HG02610 (cell line): ENCODE data around the gene ZSCAN5B.
A peak's percentile ranks its signal among the peaks of the same experiment; 100 is the strongest.
"Not testable (repeated sequence)": the region's sequence is repeated elsewhere in the genome, so short reads cannot be mapped to it uniquely, and the experiment has no call there.

Experiments used
- ATAC-seq: cut with Tn5 transposase; IDR thresholded peaks from one replicate; pipeline ENCODE4 v1.9.1; 2021; ENCODE audit warnings: mild to moderate bottlenecking, moderate library complexity; ENCODE audit not compliant: unreplicated experiment

ZSCAN5B gene

DNA sequence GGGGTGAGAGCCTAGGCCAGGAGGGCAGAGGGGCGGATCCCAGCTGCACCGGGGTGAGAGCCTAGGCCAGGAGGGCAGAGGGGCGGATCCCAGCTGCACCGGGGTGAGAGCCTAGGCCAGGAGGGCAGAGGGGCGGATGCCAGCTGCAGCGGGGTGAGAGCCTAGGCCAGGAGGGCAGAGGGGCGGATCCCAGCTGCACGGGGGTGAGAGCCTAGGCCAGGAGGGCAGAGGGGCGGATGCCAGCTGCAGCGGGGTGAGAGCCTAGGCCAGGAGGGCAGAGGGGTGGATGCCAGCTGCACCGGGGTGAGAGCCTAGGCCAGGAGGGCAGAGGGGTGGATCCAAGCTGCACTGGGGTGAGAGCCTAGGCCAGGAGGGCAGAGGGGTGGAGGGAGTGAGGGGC, 21.3 kb downstream of the ZSCAN5B start:
- ATAC-seq, result not testable (repeated sequence)

DNA sequence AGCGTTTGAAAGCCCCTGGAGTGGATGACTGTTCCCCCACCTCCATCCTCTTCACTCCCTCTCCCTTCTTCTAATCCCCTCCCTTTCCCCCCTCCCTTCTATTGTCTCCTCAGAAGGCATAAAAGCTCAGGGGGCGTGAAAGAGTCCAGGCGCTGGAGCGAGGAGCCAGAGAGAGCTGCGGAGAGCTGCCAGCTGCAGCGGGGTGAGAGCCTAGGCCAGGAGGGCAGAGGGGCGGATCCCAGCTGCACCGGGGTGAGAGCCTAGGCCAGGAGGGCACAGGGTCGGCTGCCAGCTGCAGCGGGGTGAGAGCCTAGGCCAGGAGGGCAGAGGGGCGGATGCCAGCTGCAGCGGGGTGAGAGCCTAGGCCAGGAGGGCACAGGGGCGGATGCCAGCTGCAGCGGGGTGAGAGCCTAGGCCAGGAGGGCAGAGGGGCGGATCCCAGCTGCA, 21.7 kb downstream of the ZSCAN5B start, which contains the start of gene GALP:
GALP (plus strand) TSS at position 148 of the 447 bp plus-strand sequence. CDS start 1,101 bp downstream, outside the sequence.
- not testable (repeated sequence) for ATAC-seq

DNA sequence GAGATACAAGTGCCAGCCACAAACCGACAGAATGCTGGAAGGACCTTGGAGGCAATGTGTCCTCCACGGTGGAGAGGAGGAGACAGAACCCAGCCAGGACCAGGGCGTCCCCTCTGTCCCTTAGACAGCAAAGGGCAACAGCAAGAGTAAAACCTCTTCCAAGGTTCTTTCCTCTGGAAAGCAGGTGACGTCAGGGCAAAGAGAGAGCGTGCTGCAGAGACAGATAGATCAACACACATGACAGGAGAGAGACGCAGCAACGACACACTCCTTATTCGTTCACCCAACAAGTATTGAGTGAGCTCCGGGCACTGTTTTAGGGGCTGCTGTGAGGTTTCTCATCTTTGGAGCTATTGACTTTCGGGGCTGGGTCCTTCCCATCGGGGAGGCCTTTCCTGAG, 23.0 kb downstream of the ZSCAN5B start:
- no peak for ATAC-seq

DNA sequence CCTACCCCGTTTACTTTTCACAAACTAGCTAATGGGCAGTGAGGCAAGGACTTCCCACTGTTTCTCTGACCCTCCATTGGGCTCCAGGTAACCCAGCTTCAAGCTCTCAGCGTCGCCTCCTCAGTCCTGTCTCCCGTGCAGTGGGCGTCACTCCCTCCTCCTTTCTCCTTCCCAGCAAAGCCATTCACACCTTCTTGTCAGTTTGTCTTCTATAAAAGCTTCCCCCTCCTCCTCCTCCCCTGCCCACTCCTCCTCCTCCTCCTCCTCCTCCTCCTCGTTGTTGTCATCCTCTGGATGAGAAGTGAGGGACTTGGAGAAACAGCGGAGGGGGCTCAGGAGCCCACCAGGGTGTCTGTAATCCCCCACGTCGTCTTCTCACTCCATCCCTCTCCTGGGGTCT, 23.5 kb downstream of the ZSCAN5B start:
- no peak for ATAC-seq

DNA sequence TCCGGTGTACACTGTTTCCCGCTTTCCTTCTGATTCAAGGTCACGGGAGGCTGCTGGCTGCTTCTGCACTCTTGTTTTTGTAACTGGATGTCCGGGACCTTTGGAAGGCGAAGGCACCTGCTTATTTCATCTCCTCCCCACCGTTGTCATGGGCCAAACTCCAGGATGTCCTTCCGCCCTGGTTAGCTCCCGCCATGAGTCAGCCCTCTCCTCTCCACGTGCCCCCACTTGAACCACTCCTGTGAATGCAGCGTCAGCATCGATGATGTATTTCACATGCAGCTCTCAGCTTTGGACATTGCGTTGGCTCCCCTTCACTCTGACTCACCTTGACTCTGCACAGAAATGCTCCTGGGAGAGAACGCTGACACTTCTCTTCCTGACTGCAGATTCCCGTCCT, 27.3 kb downstream of the ZSCAN5B start:
- no peak for ATAC-seq

DNA sequence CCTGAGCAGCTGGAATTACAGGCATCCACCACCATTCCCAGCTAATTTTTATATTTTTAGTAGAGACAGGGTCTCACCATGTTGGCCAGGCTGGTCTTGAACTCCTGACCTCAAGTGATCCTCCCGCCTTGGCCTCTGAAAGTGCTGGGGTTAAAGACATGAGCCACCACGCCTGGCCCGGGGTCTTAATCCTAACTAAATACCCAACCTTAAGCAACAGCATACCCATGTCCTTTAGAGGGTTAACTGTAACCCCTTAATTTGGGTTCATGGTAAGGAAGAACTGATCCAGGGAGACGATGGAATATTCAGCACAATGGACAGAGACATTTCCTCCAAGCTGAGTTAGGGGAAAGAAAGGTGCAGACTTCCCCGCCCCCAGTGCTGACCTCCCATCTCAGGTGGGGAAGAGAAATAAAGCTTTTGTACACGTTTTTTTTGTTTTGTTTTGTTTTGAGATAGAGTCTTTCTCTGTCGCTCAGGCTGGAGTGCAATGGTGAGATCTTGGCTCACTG, 30.5 kb downstream of the ZSCAN5B start:
- ATAC-seq, result no peak

DNA sequence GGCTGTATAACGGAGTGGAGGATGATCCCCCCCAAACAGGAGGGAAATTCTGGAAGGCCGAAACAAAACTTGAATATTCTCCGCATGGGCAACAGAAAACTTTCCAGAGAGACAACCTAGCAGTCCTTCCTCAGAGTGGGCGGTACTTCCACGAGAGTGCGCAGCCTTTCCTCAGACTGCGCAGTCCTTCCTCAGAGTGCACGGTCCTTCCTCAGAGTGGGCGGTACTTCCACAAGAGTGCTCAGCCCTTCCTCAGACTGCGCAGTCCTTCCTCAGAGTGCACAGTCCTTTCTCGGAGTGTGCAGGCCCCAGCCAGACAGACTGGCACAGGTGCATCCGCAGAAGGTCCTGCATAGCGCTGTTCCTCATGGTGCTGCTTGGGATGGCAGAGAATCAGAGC, 34.5 kb downstream of the ZSCAN5B start:
- no peak for ATAC-seq

DNA sequence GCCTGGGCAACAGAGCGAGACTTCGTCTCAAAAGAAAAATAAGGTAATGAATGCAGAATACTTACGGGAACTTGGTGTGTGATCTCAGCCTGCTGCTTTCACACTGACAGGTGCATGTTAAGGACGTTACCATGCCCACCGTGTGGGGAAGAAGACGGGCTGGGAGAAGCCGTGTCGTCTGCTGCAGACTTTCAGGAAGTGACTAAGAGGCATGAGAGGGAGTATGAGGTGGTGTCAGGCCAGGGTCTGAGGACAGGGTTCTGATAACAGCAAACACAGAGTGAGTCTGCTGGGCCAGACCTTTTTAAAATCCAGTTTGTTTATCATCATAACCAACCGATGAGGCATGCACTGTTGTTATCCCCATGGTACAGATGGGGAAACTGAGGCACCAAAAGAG, 35.3 kb downstream of the ZSCAN5B start:
- peak; percentile 44 for ATAC-seq

DNA sequence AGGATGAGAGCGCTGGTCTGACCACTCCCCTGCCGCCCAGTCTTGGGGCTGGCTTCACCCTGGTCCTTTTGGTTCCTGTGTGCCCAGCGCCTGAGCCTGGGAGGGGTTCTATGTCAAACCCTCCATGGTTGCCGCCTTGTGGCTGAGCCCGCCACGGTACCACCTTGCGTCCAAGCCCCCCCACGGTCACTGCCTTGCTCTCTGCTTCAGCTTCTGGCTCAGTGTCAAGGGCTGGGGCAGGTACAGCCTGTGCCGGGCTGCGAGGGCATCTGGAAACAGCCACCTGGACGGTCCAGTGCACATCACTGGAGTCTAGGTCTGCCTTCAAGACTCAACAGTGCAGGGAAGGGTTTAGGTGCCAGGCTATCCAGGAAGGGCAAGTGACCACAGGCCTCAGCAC, 36.0 kb downstream of the ZSCAN5B start:
- no peak for ATAC-seq

DNA sequence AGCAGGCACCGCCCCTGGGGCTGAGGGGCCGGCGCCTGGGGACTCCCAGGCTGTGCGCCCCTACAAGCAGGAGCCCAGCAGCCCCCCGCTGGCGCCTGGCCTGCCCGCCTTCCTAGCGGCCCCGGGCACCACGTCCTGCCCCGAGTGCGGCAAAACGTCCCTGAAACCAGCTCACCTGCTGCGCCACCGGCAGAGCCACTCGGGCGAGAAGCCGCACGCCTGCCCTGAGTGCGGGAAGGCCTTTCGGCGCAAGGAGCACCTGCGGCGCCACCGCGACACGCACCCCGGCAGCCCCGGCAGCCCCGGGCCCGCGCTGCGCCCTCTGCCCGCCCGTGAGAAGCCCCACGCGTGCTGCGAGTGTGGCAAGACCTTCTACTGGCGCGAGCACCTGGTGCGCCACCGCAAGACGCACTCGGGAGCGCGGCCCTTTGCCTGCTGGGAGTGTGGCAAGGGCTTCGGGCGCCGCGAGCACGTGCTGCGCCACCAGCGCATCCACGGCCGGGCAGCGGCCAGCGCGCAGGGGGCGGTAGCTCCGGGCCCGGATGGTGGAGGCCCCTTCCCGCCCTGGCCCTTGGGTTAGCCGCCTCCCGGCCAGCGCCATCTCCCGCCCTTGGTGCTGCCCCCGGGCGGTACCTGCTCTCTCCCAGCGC, 37.8 kb downstream of the ZSCAN5B start:
- no peak for ATAC-seq

DNA sequence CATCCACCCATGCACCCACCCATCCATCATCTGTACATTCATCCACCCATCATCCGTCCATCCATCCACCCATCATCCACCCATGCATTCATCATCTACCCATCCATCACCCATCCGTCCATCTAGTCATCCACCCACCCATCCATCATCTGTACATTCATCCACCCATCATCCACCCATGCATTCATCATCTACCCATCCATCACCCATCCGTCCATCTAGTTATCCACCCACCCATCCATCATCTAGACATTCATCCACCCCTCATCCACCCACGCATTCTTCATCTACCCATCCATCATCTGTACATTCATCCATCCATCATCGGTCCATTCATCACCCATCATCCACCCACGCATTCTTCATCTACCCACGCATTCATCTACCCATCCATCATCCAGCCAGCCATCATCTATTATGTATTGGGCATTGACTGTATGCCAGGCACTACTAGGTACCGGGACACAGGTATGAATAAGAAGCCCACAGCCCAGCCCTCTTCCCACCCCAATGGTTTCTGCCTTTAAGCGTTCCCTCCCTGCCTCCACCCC, 38.5 kb downstream of the ZSCAN5B start:
- no peak for ATAC-seq

DNA sequence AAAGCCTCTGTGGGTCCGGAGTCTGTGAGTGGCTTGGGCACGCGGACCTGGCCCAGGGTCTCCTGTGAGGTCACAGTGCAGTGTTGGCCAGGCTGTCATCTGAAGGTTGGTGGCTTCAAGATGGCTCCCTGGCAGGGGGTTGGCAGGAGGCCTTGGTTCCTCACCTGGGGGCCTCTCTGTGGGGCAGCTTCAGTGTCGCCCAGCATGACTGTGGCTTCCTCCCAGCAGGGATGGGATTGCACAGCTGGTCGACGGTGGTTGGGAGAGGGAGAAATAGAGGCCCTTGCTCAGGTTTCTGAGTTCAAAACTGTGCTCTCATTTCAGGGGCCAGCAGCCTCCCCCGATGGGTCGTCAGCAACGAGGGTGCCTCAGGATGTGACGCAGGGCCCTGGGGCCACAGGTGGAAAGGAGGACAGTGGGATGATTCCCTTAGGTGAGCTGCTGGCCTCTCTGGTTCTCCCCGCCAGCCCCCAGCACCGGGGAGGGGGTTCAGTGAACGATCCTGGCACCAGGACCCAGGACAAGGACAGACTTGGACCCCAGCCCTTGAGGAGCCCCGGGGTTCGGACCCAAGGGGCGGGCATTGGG, 39.3 kb downstream of the ZSCAN5B start:
- ATAC-seq, result no peak

DNA sequence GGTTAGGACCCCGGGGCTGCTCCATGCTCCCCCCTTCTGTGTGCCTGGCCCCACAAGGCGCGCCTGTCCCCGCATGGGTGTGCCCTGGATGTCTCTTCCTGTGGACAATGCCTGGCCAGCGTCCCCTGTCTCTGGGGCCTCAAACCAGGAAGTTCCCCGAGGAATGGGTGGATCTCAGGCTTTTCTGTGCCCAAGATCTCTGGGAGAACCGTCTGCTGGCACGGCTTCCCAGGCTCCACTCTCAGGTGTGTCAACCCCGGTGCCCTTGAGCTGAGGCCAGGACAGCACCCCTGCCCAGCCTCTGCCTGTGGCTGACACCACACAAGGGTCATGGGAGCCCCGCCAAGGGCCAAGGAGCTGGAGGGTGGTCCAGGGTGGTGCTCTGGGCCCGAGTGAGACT, 40.8 kb downstream of the ZSCAN5B start:
- ATAC-seq, result no peak

DNA sequence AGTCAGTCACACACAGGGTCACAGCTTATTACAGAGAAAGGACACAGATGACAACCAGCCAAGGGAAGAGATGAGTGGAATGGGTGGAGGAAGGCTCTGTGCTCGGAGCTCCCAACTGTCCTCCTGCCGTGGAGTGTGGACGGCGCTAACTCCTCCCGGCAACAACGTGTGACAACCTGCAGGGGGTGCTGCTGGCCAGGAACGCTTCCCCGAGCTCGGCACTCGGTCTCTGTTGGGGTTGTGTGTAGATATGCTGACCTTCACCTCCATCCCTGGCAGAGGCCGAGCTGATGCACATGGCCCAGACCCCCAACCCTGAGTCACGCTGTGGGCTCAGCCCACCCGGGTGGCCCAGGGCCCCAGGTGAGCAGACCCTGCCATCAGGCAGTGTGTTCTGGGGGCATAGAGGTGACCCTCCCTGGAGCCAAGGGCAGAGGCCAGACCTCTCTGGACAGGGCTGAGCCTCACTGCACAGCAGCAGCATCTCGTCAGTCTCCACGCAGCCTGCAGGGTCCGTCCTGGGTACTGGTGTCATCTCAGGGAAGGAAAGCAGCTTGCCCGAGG, 42.4 kb downstream of the ZSCAN5B start:
- no peak for ATAC-seq

DNA sequence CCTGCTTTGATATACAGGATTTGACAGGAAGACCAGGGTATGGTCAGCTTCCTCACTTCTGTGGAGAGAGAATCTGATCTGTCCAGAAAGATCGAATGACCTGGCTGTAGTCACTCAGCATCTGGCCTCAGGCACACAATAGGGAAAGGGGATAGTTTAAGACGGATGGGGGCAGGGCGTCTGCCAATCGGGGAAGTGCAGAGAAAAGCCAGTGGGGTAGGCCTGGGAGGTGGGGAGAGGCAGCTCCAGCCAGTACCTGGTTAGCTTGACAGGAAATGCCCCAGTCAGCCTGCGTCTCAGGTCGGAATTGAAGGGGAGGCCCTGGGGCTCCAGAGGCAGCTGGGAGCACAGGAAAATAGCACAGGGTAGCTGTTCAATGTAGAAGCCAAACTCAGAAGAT, 44.1 kb downstream of the ZSCAN5B start:
- ATAC-seq, result no peak

DNA sequence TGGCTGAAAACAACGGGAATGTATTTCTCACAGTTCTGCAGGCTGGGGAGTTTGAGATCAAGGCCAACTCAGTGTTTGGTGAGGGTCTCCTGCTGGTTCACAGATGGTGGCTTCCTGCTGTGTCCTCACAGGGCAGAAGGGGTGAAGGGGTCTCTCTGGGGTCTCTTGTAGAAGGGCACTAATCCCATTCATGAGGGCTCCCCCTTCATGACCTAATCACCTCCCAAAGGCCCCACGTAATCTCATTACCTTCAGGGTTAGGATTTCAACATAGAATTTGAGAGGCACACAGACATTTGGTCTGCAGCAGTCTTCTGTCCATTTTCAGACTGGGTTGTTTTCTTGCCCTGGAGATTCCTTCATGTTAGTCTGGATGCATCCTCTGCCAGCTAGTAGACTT, 44.9 kb downstream of the ZSCAN5B start:
- ATAC-seq, result no peak

DNA sequence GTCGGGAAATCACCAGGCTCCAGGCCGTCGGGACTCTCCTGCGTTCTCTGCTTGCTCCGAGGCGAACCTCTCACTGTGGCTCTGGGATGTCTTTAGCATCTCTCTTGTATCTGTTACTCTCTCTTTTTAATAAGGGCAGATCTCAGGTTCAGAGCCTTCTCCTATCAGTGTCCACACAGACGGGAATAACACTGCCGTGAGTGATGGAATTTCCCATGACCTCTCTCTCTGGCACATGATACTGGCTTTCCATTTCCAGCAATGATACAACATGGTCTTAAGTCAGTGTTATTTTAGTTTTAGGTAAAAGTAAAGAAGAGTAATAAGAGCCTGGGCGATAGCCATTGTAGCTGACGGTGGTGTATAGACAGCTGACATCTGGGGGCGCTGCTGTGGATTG, 47.2 kb downstream of the ZSCAN5B start:
- no peak for ATAC-seq

DNA sequence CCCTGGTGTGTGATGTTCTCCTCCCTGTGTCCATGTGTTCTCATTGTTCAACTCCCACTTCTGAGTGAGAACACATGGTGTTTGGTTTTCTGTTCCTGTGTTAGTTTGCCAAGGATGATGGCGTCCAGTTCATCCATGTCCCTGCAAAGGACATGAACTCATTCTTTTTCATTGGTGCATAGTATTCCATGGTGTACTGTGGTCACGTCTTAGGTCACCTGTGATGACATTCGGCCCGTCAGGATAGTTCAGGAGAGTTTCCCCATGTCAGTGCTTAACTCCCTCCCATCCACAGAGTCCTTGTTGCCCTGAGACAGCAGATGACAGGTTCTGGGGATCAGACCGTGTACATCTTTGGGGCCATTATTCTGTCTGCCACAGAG, 47.9 kb downstream of the ZSCAN5B start:
- no peak for ATAC-seq

DNA sequence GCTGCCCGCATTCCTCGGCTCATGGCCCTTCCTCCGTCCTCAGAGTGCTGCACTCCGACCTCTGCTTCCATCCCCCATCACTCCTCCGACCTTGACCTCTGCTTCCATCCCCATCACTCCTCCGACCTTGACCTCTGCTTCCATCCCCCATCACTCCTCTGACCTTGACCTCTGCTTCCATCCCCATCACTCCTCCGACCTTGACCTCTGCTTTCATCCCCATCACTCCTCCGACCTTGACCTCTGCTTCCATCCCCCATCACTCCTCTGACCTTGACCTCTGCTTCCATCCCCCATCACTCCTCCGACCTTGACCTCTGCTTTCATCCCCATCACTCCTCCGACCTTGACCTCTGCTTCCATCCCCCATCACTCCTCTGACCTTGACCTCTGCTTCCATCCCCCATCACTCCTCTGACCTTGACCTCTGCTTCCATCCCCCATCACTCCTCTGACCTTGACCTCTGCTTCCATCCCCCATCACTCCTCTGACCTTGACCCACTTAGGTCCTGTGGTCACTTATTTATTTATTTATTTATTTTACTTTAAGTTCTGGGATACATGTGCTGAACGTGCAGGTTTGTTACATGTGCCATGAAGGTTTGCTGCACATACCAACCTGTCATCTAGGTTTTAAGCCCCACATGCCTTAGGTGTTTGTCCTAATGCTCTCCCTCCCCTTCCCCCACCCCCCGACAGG, 48.5 kb downstream of the ZSCAN5B start:
- not testable (repeated sequence) for ATAC-seq

DNA sequence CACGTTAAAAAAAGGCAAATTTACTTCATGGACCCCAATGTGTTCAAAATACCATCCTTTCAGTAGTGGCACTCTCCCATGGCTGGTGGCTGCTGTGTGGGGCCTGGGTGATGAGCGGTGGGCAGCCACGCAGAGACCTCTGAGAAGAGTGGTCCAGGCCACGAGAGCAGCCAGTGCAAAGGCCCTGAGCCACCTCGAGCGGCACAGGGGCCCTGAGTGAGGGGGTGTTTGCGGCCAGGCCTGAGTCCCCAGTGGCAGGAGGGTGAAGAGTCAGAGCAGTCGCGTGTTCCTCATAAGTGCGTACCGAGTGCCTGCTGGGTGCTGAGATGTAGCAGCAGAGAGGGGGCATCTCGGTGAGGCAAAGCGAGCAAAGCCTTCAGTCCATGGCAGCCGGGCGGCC, 49.5 kb downstream of the ZSCAN5B start:
- ATAC-seq, result no peak

DNA sequence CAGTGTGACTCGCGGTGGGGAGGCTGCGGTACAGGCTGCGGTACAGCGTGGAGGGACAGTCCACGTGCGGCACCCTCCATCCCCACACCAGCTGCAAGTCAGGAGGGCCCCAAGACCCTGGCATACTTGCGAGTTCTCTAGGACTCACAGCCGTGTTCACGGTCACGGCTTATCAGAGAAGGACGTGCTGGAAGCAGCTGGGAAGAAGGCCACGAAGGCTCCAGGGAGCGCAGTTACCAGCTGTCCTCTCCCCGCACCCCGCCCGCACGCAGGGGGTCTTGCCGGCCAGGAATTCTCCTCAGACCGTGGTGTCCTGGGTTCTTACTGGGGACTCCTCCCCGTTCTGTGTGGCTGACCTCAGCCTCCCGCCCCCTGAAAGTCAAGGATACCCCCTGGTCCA, 50.3 kb downstream of the ZSCAN5B start:
- ATAC-seq, result no peak
